ENCODE results near the gene PTPN9.
"Not testable (repeated sequence)": the region's sequence is repeated elsewhere in the genome, so short reads cannot be mapped to it uniquely, and the experiment has no call there.

PTPN9 gene

GRCh38 chr15:75525756-75526155 is 53.4 kb downstream of the PTPN9 start:
- H3K27me3 Mint-ChIP-seq (ENCODE audit: low read depth); H3K4me1 Mint-ChIP-seq (ENCODE audit: low read depth); H3K27ac Mint-ChIP-seq; H3K4me3 Mint-ChIP-seq; H3K9me3 Mint-ChIP-seq: not testable (repeated sequence)
- peaks cover 29% of the 10 kb centered on the region for H3K36me3 Mint-ChIP-seq (ENCODE audit: low read depth)

- Mint-ChIP-seq H3K4me1 (ENCODE audit: low read depth) (no peaks in the 10 kb centered on the region), H3K27me3 (ENCODE audit: low read depth) (no peaks in the 10 kb centered on the region), H3K27ac (no peak overlapping the region), H3K9me3 (no peaks in the 10 kb centered on the region), H3K36me3 (ENCODE audit: low read depth) (peaks cover 39% of the 10 kb centered on the region), H3K4me3 (no peak overlapping the region)
Observed at GRCh38 chr15:75523011-75523410, 56.1 kb downstream of the PTPN9 start.

DNA sequence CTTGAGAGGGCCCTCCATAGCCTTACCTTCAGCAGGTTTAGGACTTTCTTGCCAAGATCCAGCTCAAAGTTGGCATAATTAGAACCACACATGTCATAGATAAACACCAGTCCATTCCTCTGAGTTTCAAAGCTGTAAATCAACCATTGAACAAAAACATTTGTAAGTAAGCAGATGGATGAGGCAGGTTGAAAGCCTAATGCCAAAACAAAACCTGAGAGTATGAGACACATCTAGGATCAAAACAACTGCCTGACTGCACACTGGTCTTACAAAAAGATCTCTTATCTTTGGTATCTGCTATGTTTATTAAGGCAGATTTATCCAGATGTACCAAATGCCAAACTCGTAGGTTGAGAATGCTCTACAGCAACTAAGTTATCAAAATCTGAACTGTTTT is 61.9 kb downstream of the PTPN9 start:
- Mint-ChIP-seq H3K4me1 (ENCODE audit: low read depth) (no peaks in the 10 kb centered on the region), H3K9me3 (no peaks in the 10 kb centered on the region), H3K27me3 (ENCODE audit: low read depth) (no peaks in the 10 kb centered on the region), H3K36me3 (ENCODE audit: low read depth) (peaks cover 31% of the 10 kb centered on the region), H3K27ac (no peak overlapping the region), H3K4me3 (no peak overlapping the region)

- Mint-ChIP-seq H3K9me3 (no peaks in the 10 kb centered on the region), H3K27me3 (ENCODE audit: low read depth) (no peaks in the 10 kb centered on the region), H3K36me3 (ENCODE audit: low read depth) (peaks cover 17% of the 10 kb centered on the region), H3K27ac (no peak overlapping the region), H3K4me3 (no peak overlapping the region), H3K4me1 (ENCODE audit: low read depth) (peaks cover 2% of the 10 kb centered on the region)
Observed at GRCh38 chr15:75508840-75509532, 70.1 kb downstream of the PTPN9 start.

GRCh38 chr15:75502360-75502759 is 76.8 kb downstream of the PTPN9 start:
- Mint-ChIP-seq H3K4me1 (ENCODE audit: low read depth) (no peaks in the 10 kb centered on the region), H3K27me3 (ENCODE audit: low read depth) (no peaks in the 10 kb centered on the region), H3K9me3 (no peaks in the 10 kb centered on the region), H3K36me3 (ENCODE audit: low read depth) (peaks cover 32% of the 10 kb centered on the region), H3K4me3 (no peak overlapping the region), H3K27ac (no peak overlapping the region)

GRCh38 chr15:75493732-75494131 is 85.4 kb downstream of the PTPN9 start:
- Mint-ChIP-seq H3K27ac (no peak overlapping the region), H3K36me3 (ENCODE audit: low read depth) (peaks cover 16% of the 10 kb centered on the region), H3K4me3 (no peak overlapping the region), H3K9me3 (no peaks in the 10 kb centered on the region), H3K27me3 (ENCODE audit: low read depth) (no peaks in the 10 kb centered on the region), H3K4me1 (ENCODE audit: low read depth) (peaks cover 3% of the 10 kb centered on the region)

DNA sequence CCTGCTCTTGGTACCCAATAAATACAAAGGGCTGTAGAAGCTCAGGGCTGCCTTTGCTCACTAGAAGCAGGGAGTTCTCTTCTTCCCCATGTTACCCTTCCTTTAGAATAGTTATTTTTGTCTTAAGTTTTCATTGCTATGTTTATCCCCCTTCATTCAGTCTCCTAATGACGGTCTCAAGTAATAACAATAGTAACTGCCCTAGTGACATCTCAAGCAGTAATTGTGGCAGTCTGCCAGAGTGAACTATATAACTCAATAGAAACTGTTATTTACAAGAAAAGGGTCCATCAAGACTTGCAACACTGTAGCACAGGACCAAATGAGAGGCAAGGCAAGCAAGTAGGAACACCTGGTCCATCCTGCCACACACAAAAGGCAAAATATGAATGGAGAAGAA is 95.2 kb downstream of the PTPN9 start:
- Mint-ChIP-seq H3K27ac (no peak overlapping the region), H3K9me3 (no peaks in the 10 kb centered on the region)

GRCh38 chr15:75483556-75483955 is 95.6 kb downstream of the PTPN9 start:
- H3K36me3 Mint-ChIP-seq (ENCODE audit: low read depth), result peaks cover 19% of the 10 kb centered on the region
- H3K4me3 Mint-ChIP-seq; H3K4me1 Mint-ChIP-seq (ENCODE audit: low read depth); H3K27me3 Mint-ChIP-seq (ENCODE audit: low read depth); H3K9me3 Mint-ChIP-seq; H3K27ac Mint-ChIP-seq: not testable (repeated sequence)

More for the DNA sequence above, 95.2 kb downstream of the PTPN9 start:
- no peak overlapping the region for H3K4me3 Mint-ChIP-seq
- no peaks in the 10 kb centered on the region for H3K27me3 Mint-ChIP-seq (ENCODE audit: low read depth)
- peaks cover 3% of the 10 kb centered on the region for H3K4me1 Mint-ChIP-seq (ENCODE audit: low read depth)
- peaks cover 15% of the 10 kb centered on the region for H3K36me3 Mint-ChIP-seq (ENCODE audit: low read depth)

DNA sequence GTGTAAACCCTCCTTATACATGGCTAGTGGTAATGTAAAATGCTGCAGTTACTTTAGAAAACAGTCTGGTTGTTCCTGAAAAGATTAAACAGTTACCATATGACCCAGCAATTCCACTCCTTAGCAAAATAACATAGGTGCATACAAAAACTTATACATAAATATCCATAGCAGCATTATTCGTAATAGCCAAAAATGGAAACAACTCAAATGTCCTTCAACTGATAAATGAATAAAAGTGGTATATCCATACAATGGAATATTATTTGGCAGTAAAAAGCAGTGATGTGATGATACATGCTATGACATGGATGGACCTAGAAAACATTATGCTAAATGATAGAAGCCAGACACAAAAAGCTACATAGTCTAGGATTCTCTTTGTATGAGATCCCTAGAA is 96.0 kb downstream of the PTPN9 start:
- H3K4me1 Mint-ChIP-seq (ENCODE audit: low read depth), result peaks cover 3% of the 10 kb centered on the region
- peaks cover 23% of the 10 kb centered on the region for H3K36me3 Mint-ChIP-seq (ENCODE audit: low read depth)
- H3K4me3 Mint-ChIP-seq, result no peak overlapping the region
- H3K27me3 Mint-ChIP-seq (ENCODE audit: low read depth), result no peaks in the 10 kb centered on the region
- H3K9me3 Mint-ChIP-seq, result no peaks in the 10 kb centered on the region
- H3K27ac Mint-ChIP-seq, result no peak overlapping the region

DNA sequence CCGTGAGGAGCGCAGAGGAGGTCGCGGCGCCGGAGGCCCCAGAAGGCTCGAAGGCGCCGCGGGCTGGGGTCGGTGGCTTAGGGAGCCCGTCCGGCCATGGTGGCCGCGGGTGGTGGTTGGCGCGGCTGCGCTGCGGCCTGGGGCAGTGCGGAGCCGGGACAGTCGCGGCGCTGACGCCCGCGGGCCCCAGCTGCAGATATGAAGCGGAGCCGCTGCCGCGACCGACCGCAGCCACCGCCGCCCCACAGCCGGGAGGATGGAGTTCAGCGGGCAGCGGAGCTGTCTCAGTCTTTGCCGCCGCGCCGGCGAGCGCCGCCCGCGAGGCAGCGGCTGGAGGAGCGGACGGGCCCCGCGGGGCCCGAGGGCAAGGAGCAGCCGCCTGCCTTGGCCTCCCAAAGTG is 98.7 kb downstream of the PTPN9 start:
- not testable (repeated sequence) for H3K9me3 Mint-ChIP-seq; H3K4me3 Mint-ChIP-seq; H3K27ac Mint-ChIP-seq; H3K27me3 Mint-ChIP-seq (ENCODE audit: low read depth); H3K4me1 Mint-ChIP-seq (ENCODE audit: low read depth)
- peaks cover 23% of the 10 kb centered on the region for H3K36me3 Mint-ChIP-seq (ENCODE audit: low read depth)

DNA sequence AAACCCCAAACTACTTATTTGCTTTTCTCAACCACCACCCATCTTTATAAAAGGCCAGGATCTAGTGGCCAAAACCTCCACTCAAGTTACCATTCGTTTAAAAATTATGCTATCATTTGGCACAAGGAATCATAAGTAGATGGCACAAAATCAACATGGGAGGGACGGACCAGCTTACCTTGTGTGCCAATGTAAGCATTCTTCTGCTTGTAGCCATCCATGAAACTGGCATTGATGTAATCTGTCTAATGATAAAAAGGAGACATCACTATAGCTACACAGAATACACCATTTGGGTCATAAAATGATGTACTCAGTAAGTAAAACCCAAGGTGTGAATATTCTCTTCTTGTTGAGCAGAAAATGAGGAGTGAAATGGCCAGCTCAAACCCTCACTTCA is 99.4 kb downstream of the PTPN9 start:
- H3K4me3 Mint-ChIP-seq, result no peak overlapping the region
- H3K36me3 Mint-ChIP-seq (ENCODE audit: low read depth), result peaks cover 25% of the 10 kb centered on the region
- H3K27ac Mint-ChIP-seq, result no peak overlapping the region
- peaks cover 3% of the 10 kb centered on the region for H3K4me1 Mint-ChIP-seq (ENCODE audit: low read depth)
- no peaks in the 10 kb centered on the region for H3K27me3 Mint-ChIP-seq (ENCODE audit: low read depth)
- H3K9me3 Mint-ChIP-seq, result no peaks in the 10 kb centered on the region

GRCh38 chr15:75477094-75477493 is 102.0 kb downstream of the PTPN9 start:
- H3K4me3 Mint-ChIP-seq; H3K9me3 Mint-ChIP-seq; H3K27ac Mint-ChIP-seq; H3K4me1 Mint-ChIP-seq (ENCODE audit: low read depth); H3K27me3 Mint-ChIP-seq (ENCODE audit: low read depth): not testable (repeated sequence)
- H3K36me3 Mint-ChIP-seq (ENCODE audit: low read depth), result peaks cover 27% of the 10 kb centered on the region

DNA sequence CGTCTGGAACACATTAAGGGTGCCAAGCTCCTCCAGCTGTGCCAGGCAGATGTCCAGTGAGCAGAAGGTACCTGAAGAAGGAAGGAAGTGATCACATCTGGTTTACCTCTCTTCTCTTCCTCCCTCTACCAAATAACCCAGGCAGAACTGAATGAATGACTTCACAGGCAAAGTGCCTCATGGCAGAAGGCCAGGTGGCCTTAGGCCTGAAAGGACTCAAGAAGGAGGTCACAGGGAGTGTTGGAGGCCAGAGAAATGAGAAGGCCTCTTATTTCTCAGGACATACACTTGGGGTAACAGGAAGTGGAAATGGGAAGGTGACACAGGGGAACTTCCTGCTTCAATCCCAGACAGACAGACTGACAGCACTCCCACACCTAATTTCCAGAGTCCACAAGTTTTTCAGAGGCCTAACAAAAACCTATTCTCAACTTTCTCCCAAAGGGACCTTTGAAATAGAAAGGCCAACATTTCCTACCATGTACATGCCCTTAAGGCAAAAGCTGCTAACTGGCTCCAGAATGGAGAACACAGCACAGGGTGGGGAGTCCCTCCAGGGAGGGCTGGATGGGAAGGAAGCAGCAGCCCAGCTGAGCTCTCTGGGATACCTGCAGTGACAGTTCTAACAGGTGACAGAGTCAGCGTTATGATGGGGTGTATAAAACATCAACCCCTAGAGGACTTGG is 110.1 kb downstream of the PTPN9 start:
- H3K27ac Mint-ChIP-seq, result no peak overlapping the region
- H3K9me3 Mint-ChIP-seq, result no peaks in the 10 kb centered on the region
- no peak overlapping the region for H3K4me3 Mint-ChIP-seq
- H3K27me3 Mint-ChIP-seq (ENCODE audit: low read depth), result no peaks in the 10 kb centered on the region
- peaks cover 3% of the 10 kb centered on the region for H3K4me1 Mint-ChIP-seq (ENCODE audit: low read depth)
- H3K36me3 Mint-ChIP-seq (ENCODE audit: low read depth), result peaks cover 46% of the 10 kb centered on the region

DNA sequence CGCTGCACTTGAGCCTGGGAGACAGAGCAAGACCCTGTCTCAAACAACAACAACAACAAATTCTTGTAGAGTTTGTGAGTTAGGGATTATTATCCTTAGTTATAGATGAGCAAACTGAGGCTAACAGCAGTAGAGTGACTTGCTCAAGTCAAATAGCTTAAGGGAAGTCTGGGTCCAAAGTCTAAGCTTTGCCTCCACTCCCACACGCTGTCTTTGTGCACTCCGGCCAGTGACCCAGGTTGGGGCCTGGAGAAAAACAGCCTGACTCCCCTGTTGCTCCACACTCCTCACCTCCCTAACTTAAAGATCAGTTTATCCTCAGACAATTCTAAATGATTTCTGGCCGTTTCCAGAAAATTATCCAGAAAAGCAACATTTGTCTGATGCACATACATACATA is 118.5 kb downstream of the PTPN9 start:
- H3K27ac Mint-ChIP-seq, result no peak overlapping the region
- H3K36me3 Mint-ChIP-seq (ENCODE audit: low read depth), result peaks cover 3% of the 10 kb centered on the region

DNA sequence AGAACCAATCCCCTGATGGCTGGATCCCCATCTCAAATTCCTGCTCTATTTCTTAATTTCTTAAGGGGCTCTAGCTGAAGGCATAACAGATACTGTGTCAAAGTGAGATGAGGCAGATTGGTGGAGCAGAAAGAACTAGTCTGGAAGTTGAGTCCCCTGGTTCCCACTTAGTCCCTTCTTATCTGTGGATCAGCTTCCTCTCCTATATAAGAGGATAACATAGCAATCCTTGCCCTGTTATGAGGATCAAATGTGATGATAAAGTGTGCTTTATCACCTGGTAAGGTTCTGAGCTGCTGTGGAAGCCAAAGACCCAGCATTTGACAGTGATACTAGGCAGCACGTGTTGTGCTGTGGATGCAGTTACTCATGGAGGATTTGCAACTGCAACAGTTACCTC is 119.5 kb downstream of the PTPN9 start:
- Mint-ChIP-seq H3K27ac (no peak overlapping the region), H3K4me3 (no peak overlapping the region), H3K9me3 (no peaks in the 10 kb centered on the region), H3K36me3 (ENCODE audit: low read depth) (no peaks in the 10 kb centered on the region), H3K4me1 (ENCODE audit: low read depth) (peaks cover 7% of the 10 kb centered on the region), H3K27me3 (ENCODE audit: low read depth) (no peaks in the 10 kb centered on the region)

More for the DNA sequence above, 118.5 kb downstream of the PTPN9 start:
- peaks cover 7% of the 10 kb centered on the region for H3K4me1 Mint-ChIP-seq (ENCODE audit: low read depth)
- H3K27me3 Mint-ChIP-seq (ENCODE audit: low read depth), result no peaks in the 10 kb centered on the region
- H3K4me3 Mint-ChIP-seq, result no peak overlapping the region
- H3K9me3 Mint-ChIP-seq, result no peaks in the 10 kb centered on the region

Data from T-helper 1 cell treated with Interleukin-12 subunit alpha and Interleukin-12 subunit beta and Interleukin-4 antibody, amounts not matched to agents 30 μg/mL and 1 μg/mL, for 36 hours (primary cell).